Effector CD4-positive, alpha-beta T cell (primary cell): ENCODE results near the gene ZDHHC14.

Experiments
- DNase-seq: peaks from one replicate; pipeline ENCODE4 v3.0.0-alpha.2; 2020

The ZDHHC14 gene

GRCh38 chr6:157632821-157633220 lies 251.8 kb downstream of the ZDHHC14 start:
- no peak for DNase-seq

- no peak for DNase-seq
Observed at GRCh38 chr6:157634546-157634945, 253.6 kb downstream of the ZDHHC14 start.

- no peak for DNase-seq
Observed at GRCh38 chr6:157635388-157636244, 254.6 kb downstream of the ZDHHC14 start.

GRCh38 chr6:157637516-157637915 lies 256.5 kb downstream of the ZDHHC14 start:
- no peak for DNase-seq

GRCh38 chr6:157637941-157638662 lies 257.1 kb downstream of the ZDHHC14 start:
- DNase-seq = no peak

GRCh38 chr6:157638779-157639178 lies 257.8 kb downstream of the ZDHHC14 start:
- no peak for DNase-seq

GRCh38 chr6:157640746-157641451 lies 259.9 kb downstream of the ZDHHC14 start:
- DNase-seq = no peak

GRCh38 chr6:157641837-157642236 lies 260.8 kb downstream of the ZDHHC14 start:
- no peak for DNase-seq

- no peak for DNase-seq
Observed at GRCh38 chr6:157642736-157643135, 261.7 kb downstream of the ZDHHC14 start.

GRCh38 chr6:157644043-157644810 lies 263.2 kb downstream of the ZDHHC14 start:
- no peak for DNase-seq

- DNase-seq = no peak
Observed at GRCh38 chr6:157645201-157645795, 264.3 kb downstream of the ZDHHC14 start.

GRCh38 chr6:157646012-157646411 lies 265.0 kb downstream of the ZDHHC14 start:
- DNase-seq = no peak

- DNase-seq = no peak
Observed at GRCh38 chr6:157647261-157647915, 266.4 kb downstream of the ZDHHC14 start.

- no peak for DNase-seq
Observed at GRCh38 chr6:157648561-157648960, 267.6 kb downstream of the ZDHHC14 start.

GRCh38 chr6:157649311-157650260 lies 268.6 kb downstream of the ZDHHC14 start:
- no peak for DNase-seq

GRCh38 chr6:157650261-157650640 lies 269.3 kb downstream of the ZDHHC14 start:
- DNase-seq = no peak

GRCh38 chr6:157650801-157651200 lies 269.8 kb downstream of the ZDHHC14 start:
- no peak for DNase-seq

- no peak for DNase-seq
Observed at GRCh38 chr6:157651731-157652490, 270.9 kb downstream of the ZDHHC14 start.

GRCh38 chr6:157652601-157653363 lies 271.8 kb downstream of the ZDHHC14 start:
- DNase-seq = no peak
